RCC 7860 (cell line): ENCODE measurements around the gene NFATC3.

Experiments used
- DNase-seq: peaks from one replicate; pipeline ENCODE4 v3.0.0-alpha.2; 2015; ENCODE audit warnings: low spot score
- FAIRE-seq: peaks from 2 replicates; lab custom pipeline; 2012; peaks lifted over from hg19 to GRCh38; lab: Jason Lieb, UNC

NFATC3 gene

DNA sequence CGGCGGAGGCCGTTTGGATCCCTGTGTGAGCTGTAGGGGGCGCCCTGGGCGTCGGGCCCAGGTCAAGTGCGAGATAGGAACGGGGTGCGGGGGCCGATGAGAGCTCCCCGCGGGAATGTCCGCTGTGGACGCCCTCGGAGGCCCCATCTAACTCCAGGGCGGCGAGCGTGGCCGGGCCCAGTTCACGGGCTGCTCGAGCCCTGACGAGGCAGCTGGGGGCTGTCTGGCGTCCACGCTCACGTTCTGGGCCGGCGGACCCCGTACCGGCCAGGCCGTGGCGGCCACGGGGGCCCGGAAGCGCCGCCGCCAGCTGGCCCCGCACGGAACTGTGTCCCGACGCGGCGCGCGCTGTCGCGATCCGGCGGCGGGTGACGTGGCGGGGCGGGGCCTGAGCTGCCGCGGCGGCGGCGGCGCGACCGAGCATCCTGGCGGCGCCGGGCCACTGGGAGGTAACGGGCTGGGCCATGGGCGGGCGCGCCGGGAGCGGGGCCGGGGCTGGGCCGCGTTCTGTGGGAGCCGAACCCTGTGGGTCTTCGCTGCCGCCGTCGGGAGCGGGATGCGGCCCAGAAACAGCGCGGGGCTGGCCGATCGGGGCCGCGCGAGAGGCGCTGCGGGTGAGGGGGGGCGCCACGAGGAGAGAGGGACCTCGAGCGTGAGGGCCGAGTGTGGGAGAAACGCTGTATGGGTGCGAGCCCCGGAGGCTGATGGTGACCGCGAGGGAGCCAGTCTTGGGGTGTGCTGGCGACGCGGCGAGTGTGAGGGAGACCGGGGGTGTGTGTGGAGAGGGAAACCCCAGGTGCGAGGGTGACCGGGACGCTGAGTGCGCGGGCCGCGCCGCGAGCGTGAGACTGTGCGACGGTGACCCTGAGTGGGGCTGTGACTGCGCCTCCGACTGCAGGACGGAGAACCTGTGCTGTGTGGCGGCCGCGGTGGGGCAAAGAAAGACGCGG, 179.2 kb downstream of the NFATC3 start, which contains the start of gene SLC7A6:
SLC7A6 (plus strand) TSS at position 399 of the 950 bp plus-strand sequence. CDS start 10,201 bp downstream, outside the sequence.
- FAIRE-seq = no peak

DNA sequence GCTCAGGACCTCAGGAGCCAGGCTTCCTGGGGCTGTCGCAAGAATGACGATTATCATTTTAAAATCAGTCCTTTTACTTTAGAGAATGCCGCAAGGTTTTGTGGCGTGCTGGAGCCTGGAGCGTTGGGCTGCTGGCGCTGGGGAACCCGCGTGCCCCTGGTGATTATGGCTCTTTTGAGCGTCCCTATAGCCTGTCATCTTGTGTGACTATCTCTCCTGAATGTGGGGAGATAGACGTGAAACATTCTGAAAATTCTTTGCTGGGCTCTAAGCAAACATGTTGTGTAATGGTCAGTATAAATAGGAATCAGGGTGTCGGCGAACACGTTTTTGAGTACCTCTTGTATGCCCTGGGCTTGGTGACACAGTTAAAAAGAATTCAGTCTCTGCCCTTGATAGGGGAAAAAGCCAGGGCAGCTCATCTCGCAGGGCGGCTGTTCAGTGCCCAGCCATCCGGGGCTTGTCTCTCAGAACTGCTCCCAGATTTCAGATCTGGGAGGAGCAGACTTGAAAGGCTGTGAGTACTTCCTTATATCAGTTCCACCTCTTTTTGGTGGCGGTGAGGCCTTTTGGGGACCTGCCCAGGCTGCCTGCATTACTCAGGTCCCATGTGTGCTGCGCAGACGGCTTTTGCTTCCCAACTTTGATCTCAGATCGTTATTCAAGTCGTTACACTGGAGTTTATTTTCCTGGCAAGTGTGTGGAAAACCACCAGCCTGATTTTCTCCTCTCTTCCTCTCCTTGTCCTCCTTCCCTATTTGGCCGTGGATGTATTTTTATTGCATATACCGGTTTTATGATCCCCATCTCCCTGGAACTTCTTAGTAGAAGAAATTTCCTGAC, 180.1 kb downstream of the NFATC3 start:
- DNase-seq = peak; percentile 87
- peak; percentile 65 for FAIRE-seq

More for the DNA sequence above, 179.2 kb downstream of the NFATC3 start, which contains the start of gene SLC7A6:
- DNase-seq = peak; percentile 56

DNA sequence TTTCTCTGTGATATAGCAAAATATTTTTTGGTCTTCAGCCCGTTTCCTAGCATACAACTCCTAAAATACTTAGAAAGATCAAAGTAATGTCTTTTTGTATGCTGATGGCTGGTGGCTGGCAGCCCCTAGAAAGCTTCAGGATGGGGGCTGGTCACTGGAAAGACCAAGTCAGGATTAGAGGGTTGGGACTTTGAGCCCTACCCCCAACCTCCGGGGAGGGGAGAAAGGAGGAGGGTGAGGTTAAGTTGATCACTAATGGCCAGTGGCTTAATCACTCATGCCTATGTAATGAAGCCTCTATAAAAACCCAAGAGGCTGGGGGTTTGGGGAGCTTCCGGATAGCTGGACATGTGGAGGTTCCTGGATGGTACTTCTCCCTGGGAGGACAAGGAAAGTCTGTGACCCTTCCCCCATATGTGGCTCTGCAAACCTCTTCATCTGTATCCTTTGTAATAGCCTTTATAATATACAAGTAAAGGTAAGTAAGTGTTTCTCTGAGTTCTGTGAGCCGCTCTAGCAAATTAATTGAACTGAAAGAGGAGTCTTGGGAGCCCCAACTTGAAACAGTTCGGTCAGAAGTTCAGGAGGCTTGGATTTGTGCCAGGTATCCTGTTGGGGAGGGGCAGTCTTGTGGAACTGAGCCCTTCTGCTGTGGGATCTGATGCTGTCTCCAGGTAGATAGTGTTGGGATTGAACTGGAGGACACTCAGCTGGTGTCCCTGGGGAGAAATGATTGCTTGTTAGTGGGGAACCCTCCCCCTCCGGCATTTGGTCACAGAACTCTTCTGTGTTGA, 182.6 kb downstream of the NFATC3 start:
- DNase-seq (no peak), FAIRE-seq (no peak)

DNA sequence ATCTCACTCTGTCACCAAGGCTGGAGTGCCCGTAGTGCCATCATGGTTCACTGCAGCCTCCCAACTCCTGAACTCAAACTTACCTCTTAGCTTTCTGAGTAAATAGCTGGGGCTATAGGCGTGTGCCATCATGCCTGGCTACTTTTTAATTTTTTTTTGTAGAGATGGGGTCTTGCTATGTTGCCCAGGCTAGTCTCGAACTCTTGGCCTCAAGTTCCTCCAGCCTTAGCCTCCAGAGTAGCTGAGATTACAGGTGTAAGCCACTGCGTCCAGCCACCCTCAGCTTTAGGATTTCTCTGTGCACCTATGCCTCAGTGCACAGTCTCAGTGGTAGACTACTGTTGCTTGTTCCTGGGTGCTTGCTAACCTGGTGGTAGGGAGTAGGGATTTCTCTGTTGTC, 184.6 kb downstream of the NFATC3 start:
- no peak for FAIRE-seq

DNA sequence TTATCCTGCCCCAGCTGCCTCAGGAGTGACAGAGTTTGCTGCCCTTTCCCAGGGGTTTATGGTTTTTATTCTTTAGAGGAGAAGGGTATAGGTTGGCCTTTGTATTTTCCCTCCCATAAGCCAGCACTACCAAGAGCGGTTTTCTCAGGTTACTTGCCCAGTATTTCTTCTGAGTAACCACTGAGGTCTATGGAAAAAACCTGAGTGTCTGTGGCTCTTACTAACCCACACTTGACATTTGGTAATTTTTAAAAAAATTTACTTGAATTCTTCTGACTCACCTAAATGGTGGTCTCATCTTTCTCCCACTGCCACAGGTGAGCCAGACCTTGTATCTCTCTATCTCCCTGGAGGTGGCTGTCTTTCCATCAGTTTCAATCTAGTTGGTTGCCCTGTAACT, 185.2 kb downstream of the NFATC3 start:
- FAIRE-seq (no peak), DNase-seq (no peak)

More for the DNA sequence above, 184.6 kb downstream of the NFATC3 start:
- DNase-seq = no peak

DNA sequence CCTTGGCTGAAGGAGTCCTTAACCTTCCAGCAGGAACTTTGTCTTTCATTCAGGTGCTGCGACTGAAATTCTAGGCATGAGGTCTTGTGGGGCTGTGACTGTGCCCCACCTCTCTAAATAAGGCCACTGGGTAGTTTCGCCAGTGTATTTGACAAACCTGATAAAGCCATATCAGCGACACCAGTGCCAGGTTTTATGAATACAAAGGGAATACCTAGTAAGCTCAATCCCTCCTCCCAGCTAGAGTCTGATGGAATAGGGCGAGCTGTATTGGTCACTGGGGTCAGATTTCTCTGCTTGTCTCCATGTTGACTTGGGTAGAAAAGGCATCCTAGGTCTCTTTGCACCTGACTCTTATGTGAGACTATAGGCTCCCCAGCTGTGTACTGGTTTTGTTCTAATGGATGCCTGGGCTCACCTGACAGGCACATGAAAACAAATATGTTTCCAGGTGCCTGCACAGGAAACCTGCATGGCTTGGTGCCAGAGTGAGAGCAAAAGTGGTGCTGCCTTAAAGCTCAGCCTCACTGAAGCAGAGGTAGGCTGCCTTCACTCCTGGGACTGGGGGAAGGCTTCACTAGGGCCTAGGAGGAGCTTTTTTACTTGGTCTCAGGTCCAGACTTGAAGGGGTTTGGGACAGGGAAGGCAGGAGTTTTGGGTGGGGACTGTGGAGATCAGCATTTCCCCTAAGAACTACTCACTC, 187.5 kb downstream of the NFATC3 start:
- DNase-seq (no peak), FAIRE-seq (no peak)

DNA sequence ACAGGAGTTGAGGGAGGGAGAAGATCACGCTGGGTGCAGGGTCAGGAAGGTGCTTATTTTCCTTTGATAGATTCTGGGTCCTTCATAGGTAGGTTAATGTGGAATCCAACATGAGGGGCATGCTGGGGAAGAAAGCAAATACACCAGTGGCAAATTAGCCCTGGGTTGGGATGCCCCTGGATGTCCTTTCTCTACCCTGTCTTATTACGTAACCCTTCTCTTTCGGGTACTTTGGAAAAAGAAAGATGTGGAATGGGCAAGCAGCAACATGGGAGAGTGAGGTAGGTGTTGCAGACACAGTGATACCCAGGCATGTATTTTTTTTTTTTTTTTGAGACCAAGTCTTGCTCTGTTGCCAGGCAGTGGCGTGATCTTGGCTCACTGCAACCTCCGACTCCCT, 188.3 kb downstream of the NFATC3 start:
- no peak for DNase-seq
- FAIRE-seq = no peak

DNA sequence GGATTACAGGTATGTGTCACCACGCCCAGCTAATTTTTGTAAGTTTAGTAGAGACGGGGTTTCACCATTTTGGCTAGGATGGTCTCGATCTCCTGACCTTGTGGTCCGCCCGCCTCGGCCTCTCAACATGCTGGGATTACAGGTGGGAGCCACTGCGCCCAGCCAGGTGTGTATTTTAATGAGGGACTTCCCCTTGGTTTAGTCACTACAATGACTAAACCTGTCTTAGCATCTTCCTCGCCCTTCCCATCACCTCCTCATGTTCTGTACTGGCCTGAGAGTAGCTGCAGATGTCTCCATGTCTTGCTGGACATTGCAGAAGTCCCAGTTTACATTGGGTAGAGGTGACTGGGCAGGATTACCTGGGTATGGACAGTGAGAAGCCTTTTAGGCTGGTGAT, 188.7 kb downstream of the NFATC3 start:
- DNase-seq (no peak), FAIRE-seq (no peak)

DNA sequence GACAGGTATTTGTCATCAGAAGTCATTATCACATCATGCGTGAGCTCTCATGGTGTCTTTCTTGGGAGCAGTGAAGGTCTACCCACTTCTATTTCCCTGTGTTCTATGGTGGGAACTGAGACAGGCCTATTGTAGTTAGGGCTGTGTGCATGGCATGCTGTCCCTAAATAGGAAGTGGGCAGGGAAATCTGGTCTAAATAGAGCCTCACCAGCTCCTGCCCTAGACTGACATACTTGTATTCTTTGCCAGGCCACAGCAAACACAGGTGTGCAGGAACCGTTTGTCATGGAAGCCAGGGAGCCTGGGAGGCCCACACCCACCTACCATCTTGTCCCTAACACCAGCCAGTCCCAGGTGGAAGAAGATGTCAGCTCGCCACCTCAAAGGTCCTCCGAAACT, 189.3 kb downstream of the NFATC3 start:
- DNase-seq (no peak), FAIRE-seq (no peak)

DNA sequence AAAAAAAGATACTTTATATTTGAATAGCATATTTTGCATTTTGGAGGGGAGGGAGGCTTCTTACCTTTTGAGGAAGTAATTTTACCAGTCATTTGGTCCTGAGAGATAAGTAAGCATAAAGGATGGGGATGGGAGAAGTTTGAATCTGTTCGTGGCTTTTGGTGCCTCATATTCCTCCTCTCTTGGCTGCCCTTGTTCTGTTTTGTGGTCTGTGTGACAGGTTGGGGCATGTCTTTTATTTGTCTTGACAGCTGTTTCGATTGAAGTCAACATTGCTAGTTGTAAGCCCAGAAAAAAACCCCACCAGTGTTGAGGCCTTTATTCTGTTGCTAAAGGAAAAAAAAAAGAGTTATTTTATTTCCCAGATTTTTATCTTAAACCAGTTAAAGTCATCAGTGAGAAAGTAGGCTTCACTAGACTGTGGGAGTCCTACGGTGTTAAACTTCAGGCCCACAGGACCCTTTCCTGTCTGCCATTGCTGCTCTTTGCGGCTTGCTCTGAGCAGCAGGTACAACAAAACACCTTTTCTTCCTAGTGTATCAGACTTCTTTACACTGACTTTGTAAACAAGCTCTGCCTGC, 190.5 kb downstream of the NFATC3 start:
- FAIRE-seq = no peak

DNA sequence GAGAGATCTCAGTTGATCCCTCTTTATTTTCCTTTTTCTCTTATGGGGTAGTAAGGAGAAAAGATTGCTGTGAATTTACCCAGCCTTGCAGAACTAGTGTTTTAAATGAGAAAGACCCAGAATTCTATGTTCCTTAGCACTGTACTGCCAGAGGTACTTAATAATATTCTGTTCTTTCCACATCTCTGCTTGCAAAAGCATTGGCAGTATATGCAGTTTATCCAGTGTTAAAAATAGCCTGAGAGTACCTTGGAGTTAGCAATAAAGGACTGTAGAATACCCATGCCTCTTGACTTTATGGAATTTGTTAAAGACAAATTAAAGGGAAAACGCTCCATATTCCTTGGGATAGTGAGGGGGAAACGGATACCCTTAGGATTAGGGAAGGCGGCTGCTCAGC, 191.1 kb downstream of the NFATC3 start:
- DNase-seq = no peak
- no peak for FAIRE-seq

More for the DNA sequence above, 190.5 kb downstream of the NFATC3 start:
- DNase-seq = no peak
